Right renal cortex interstitium (tissue), 3 donors: ENCODE measurements around the gene GRK2. TPM values are rescaled to one million over a fixed set of nuclear protein-coding genes. Genes with fewer than 3 reads are reported as not detected.

Experiments used
- DNase-seq, 3 donors: peaks; one replicate each; pipeline ENCODE4 v3.0.0-alpha.2; 2013; ENCODE audit warnings: low read depth in 3 of 3, low spot score in 2 of 3
- polyA plus RNA-seq, 3 donors: library from polyadenylated mRNA; unstranded; fragments of 120-200 nt; gene quantifications; one replicate each; pipeline ENCODE4 v1.2.1, GENCODE V29; 2013; ENCODE audit not compliant: insufficient read length in 3 of 3

Gene GRK2
- polyA plus RNA-seq, 3 donors: 48.0 to 55.7 (median 49.5) TPM

DNA sequence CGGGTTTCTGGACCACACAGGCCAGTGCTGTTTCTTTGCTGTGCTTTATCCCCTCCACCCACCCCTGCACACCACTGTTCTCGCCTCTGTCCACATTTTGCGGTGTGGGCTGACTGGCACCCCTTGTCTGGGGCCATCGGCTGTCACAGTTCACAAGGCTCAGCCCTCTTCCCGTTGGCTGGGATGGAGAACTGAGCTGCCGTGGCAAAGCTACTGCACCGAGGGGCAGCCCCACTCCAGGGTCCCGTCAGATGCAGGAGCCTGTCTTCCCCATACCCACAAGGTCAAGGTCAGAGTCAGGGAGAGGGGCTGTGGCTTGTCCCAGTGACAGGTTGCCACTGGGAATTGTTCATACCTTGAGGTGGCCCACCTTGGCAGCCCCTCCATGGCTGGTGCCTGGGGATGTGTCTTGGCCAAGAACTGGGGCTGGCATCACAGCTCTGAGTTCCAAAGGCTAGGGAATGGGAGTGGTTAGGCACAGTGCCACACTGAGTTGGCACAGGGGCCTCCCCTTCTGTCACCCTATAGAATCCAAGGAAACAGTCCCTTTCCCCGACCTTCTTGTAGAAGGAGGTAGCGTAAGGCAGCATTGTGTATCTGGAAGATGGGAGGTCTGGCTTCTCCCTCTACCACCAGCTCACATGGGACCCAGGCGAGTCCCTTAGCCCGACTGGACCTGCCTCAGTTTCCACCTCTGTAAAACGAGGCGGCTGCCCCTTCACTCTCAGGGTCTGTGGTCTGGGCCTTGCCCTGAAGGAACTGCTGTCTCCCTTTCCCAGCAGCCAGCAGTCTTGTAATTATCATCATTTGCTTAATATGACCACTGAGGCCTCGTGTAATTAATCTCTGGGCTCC is 3.4 kb downstream of the GRK2 start:
- no peak for DNase-seq

DNA sequence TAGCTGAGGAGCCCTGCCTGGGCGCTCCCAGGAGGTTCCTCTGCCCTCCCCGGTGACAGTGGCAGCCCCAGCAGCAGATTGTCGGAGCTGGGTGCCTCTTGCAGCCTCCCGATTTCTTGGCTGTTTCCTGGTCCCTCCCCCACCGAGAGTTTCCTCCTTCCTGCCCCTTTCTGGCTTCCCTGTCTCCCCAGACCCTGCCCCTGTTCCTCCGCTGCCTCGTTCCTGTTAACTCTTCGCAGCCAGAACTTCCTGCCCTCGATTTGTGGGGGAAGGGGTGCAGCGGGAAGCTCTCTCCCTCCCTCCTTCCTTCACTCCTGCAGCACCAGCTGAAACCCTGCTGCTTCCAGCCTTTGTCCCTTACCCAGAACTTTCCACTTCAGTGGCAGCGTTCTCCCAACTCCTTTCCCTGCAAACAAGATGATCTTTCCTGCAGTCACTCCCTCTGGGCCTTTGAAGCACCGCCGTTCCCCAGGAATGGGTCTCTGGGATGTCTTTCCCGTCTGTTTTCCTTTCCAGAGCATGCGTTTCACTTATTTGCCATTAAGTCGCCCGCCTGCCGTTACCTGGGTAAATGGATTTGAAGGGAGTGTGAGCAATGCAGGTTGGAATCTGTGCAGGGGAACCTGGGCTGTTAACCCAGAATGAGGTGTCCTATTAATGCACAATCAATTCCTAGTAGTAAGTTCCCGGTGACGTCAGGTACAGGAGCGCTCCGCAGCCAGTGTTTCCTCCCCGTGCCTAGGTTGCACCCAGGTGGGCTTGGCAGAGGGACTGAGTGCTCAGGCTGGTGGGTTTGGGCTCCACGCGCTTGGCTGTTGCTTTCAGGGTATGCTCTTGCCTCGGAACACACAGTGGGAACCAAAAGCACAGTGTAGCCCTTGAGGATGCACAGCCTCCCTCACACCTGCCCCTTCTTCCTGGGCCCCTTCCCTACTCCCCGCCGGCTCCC is 4.3 kb downstream of the GRK2 start:
- DNase-seq: no peak

DNA sequence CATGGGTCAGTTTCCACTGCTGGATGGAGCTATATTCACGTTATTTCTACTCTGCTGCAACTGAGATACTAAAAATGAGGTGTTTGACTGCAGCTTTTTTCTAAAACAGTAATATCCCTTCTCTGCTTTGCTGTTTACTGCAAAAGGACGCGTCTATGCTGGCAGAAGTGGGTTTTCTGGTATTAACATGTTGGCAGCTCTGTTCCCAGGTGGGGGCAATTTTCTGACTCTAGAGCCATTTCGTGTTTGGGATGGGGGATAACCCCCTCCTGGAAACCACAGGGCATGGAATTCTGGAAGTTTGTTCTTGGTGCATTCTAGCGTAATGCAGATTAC is 4.9 kb downstream of the GRK2 start:
- no peak for DNase-seq

DNA sequence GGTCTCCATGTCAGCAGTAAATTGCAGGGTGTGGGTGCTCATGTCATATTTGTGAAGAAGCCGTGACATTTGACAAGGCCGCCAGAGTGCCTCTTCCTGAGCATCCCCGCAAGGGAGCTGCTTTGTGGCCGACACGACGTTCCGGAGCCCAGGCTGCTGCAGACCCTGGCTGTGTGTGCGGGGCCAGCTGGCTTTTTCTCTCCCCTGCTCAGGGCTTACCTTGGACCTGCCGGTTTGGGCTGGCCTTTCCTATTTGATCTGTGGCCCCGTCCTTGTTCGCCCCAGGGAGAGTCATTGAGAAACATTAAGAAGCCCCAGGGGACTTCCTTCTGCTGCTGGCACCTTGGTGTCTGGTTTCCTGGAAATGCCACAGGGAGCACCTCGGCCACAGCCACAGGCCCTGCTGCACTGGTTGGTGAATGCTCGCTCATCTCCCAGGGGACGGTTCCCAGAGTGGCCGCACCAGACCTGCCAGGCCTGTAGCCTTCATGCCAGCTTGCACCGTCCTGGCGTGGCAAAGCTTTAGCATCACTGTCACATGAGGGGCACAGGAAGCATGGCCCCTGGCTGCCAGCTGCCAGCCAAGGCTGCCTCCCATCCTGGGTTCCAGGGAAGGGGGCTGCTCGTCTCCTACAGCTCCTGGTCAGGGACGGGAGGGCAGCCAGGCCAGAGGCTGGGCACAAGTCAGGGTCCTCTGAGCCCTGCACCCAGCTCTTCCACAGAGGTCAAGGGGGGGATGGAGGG is 5.4 kb downstream of the GRK2 start:
- no peak for DNase-seq

DNA sequence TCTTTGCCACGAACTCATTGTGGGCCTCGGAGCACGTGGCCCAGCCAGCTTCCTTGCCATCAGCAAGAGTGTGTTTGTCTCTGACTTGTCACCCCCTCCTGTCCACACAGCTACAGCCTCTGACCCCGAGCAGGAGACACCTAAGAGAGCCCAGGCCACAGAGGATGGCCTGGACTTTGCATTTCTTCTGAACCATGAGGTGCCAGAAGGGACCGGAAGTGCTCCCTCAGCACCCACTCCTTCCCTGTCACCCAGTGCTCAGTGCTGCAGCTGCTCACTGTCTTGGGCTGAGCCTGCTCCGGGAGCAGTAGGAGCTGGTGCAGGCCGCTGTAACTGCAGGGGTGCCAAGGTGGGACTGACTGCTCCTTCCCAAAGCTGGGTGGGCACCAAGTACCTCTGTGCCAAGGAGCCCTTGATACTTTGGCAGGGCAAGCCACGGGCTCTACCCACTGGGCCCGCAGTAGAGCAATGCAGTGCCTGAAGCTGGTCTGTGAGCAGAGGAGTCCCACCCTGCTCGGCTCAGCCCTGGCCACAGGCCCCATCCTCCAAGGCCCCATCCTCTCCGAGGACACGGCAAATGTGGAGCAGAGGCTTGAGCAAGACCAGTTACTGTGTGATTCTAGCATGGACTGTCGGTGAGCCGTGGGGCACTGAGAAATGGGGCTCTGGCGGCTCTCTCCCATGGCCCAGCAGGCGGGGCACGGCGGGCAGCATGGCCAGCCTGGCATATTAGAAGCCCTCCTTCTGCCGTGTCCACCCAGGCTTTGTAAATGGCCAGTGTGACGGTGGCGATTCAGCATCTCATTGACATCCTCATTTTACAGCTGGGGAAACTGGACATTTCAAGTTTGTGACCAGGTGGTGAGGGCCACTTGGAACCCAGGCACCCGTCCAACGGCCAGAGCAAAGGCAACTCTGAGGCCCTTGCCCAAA is 6.3 kb downstream of the GRK2 start:
- DNase-seq: no peak

DNA sequence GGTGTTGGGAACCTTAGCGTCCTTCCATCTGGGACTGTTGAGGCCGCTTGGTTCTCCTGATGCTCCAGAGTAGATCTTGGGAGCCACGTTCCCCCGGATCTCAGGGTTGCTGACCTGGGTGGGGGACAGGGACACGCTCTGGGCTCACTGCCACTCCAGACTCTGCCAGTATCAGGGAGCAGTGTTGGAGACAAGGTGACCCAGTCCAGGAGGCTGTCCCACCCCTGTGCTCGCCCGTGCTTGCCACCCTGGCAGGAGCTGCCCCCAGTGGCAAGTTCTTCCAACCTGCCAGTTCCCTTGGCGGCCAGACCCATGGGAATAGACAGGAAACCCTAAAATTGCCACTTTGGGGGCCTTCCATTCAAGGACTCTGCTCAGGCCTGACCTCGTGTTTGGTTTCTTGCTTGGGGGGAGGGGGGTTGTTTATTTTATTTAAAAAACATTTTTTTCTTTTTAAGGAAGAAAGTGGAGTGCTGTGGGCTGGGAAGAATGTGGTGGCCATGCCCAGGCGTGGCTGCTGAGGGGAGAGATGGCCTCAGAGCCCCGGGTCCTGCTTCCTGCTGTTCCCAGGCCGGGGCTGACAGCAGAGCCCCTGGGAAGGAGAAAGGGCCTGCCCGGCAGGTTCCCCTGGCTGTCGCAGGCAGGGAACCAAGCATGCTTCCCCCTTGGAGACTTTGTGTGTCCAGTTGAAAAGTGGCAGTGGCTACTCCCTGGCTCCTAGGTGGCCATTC is 7.2 kb downstream of the GRK2 start:
- DNase-seq: no peak

DNA sequence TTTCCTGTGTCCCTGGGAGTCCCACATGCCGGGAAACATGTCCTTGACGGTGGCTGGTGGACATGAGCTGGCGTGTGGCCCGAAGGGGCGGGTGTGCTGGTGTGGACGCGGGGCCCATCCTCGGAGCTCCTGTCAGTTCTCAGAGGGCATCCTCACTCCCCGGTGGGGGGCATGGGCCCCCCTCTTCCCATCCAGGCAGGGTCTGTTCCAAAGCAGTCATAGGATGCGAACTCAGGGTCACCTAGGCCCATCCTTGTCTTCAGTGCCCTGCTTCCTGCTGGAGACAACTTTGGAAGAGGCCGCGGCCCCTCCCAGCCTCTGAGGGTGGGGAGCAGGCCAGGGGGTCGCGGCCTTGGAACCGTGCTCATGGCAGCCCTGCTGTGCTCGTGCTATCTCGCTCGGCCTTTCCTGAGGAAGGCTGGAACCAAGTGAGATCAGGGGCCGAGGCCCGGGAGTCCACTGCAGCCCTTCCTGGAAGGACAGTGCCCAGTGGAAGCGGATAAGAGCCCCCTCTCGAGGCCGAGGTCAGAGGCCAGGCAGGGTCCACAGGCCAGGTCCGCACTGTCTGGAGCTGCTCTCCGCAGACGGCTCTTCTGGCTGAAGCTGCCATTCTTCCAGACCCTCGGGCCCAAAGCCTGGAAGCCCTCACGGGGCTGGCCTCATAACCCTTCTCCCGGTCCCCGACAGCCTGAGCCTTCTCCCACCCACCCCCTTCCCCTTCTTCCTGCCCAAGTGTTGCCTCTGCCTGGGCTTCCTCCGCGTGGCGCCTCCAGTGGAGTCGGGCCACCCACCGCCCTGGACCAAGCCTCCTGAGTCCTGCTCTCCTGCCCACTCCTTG is 8.7 kb downstream of the GRK2 start:
- DNase-seq: no peak

DNA sequence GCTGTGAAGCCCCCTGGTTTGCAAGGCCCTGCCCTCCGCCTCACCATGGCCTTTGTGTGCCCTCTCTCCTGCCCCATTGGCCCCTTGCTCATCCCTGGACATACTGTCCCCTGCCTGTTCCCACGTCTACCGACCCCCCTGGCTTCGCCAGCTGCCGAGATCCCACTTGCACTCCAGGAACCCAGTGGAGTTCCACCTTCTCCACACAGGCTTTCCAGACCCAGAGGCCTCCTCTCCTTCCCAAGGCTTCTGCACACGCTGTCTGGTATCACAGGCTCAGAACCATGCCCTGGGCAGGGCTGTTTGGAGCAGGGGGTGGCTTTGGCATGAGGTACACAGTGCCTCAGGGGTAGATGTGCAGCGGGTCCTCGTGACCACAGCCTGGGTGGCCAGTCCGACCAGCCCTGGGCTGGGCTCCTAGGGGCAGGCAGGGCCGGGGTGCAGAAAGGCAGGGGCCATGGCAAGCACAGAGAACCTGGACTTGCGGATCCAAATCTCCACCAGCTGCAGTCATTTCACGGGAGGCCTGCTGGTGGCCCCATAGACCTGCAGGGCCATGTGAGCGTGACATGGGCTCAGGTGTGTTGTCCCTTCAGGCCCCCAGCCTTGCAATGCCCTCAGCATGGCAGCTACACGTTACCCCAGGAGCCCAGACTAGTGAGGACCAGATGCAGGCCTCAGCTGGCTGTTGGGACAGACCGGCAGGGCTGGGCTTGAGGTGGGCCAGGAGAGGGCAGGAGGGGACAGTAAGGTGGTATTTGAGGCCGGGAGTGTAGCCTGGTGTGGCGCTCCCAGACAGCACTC is 9.5 kb downstream of the GRK2 start:
- no peak for DNase-seq

DNA sequence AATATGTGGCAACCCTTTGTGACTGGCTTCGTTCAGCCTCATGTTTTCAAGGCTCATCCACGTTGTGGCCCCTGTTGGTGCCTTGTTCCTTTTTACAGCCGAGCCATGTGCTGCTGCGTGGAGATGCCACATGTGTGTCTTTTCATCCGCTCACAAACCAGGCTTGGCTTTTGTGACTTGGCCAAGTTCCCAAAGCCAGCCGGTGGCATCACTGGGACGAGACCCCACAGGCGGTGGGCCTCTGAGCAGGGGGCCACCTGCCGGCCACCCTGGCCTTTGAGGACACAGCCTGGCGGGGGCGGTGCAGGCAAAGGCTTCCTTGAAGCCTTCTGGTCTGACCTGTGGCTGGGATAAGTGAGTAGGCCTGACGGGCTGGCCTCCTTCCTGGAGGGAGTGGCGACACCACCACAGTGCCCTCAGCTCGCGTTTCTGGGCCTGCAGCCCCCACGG is 10.5 kb downstream of the GRK2 start:
- no peak for DNase-seq

DNA sequence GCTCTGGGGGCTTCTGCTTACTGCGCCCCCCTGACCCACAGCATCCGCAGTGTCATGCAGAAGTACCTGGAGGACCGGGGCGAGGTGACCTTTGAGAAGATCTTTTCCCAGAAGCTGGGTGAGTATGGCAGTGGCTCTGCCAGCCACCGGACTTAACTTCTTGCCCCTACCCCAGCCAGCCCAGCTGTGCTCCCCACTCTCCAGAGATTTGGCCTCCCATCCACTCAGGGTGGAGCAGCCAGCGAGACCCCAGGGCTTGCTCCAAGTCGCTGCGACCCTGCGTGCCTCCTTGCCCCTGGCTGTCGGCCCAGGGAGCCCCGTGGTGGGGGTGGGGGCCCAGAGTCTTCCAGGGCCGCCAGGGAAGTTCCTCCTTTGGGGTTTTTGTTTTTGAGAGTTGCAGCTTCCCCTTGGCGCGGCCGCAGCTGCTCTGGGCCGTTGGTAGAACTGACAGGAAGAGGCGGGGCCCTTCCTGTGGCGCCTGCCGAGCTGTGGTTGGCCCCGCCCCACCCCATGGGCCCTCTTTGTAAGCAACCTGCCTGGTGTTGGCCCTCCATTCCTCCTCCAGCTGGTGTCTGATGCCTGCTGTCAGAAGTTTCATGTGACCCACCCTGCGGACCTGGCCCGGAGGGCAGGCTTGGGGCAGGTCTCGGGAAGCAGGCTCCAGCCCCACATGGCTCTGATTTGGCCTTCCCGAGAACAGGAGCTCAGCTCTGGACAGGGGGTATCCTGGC is 11.1 kb downstream of the GRK2 start:
- no peak for DNase-seq

DNA sequence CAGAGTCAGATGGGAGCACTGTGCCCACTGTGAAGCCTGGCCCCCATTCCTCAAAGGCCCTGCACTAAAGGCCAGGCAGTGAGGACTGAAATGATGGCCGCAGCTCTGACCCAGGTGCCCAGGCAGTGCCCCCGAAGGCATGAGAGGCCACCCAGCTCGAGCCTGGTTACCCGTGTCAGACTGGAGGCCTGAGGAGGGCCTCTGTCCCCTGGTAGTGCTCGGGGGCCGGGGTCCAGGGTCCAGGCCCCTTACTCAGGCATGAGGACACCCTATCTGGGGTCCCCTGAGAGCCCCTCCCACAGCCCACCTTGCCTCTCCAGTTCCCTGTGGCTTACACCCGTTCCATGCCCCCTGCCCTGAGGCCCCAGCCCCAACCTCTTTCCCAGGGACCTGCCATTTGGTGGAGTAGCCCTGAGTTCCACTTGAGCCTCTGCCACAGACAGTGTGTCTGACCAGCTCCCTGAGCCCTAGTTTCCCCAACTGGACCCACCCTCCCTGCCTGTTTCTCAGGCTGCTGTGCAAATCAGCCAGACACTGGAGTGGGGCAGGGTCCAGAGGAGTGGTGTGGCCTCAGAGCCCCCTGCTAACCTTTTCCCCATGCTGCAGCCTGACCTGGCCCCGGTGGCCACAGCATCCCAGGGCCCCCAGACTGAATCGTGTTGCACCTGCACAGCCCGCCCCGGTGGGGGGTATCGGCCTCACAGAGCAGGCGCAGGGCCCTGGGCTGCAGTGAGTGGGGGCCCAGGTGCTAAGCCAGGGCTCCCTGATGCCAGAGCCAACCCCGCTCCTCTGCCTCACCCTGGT is 12.1 kb downstream of the GRK2 start:
- DNase-seq: no peak

DNA sequence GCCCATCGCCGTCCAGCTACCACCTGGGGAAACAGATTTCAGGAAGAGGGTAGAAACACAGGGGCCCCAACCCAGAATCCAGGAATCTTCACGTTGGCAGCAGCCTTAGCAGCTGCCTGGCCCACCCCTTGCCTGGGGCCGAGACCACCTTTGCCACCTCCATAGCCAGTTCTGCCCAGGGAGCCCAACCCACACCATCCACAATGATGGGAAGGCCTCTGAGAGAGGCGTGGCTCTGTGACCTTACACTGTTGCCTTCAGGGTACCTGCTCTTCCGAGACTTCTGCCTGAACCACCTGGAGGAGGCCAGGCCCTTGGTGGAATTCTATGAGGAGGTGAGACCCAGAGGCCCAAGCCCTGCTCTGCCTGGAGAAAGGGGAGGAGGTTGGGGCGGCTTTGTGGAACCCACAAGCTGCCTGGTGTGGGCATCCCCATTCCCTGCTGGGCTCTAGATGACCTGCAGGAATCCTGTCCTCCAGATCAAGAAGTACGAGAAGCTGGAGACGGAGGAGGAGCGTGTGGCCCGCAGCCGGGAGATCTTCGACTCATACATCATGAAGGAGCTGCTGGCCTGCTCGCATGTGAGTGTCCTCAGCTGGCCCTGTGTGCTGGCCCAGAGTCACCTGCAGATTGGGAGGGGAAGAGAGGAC is 12.8 kb downstream of the GRK2 start:
- no peak for DNase-seq

DNA sequence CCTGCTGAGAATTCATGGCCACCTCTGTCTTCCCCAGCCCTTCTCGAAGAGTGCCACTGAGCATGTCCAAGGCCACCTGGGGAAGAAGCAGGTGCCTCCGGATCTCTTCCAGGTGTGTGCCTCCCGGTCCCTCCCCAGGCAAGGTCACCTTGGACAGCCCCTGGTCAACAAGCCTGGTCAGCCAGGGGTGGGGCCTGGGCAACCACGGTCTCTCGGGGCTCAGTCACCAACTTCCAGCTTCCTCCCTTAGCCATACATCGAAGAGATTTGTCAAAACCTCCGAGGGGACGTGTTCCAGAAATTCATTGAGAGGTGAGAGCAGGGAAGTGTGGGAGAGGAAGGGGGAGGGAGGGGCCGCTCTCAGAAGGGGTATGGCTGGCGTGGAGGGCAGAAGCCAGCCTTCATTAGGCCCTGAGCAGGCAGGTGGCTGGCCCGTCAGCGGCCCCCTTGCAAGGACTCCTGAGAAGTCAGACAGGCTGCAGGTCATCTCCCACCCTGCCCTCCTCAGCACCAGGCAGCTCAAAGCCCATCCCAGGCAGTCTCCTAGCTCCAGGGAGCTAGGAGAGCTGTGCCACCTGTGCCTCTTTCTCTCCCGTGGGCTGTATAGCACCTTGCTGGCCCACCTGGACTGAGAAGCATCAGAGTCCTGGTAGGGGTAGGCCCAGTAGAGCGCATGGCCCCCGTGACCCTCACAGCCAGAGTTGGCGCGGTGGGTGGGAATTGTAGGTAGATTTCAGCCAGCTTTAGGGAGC is 13.5 kb downstream of the GRK2 start:
- DNase-seq: no peak

DNA sequence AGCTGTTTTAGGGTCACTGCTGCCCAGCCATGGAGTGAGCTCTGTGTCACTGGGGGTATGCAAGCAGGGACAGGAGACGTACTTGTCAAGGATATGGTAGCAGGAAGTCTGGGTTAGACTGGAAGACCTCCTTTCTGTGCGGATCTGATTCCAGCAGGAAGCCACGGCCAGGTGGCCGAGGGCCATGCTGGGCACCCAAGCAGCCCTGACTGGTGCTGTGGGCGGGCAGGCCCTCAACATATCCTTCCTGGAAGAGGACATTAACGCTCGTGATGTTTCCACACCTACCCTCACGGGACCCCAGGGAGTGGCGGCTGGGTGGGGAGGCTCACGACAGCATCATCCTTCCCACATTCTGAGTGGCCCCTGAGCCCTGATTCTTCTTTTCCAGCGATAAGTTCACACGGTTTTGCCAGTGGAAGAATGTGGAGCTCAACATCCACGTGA is 14.1 kb downstream of the GRK2 start:
- no peak for DNase-seq
